Right renal pelvis (tissue), 4 donors: ENCODE measurements around the gene ITIH5. TPM values are rescaled to one million over a fixed set of nuclear protein-coding genes. Genes with fewer than 3 reads are reported as not detected.

ENCODE experiments used
- DNase-seq, 4 donors: peaks; one replicate each; pipeline ENCODE4 v3.0.0-alpha.2; 2013; ENCODE audit warnings: low read depth in 4 of 4, low spot score in 3 of 4, missing footprints in 1 of 4
- polyA plus RNA-seq, 4 donors: library from polyadenylated mRNA; unstranded; fragments of 120-200 nt; gene quantifications; one replicate each; pipeline ENCODE4 v1.2.1, GENCODE V29; 2013; ENCODE audit not compliant: insufficient read length in 4 of 4

ITIH5 gene
- polyA plus RNA-seq, 4 donors = 22.0 to 29.1 (median 26.6) TPM

GRCh38 chr10:7527468-7527867 lies 139.3 kb downstream of the ITIH5 start:
- no peak for DNase-seq

- DNase-seq = no peak
Measured at GRCh38 chr10:7526017-7526400, 140.8 kb downstream of the ITIH5 start.

- DNase-seq = peak; percentile 60 to 80 (median 66)
Measured at GRCh38 chr10:7525314-7526016, 141.3 kb downstream of the ITIH5 start.

- DNase-seq = no peak
Measured at GRCh38 chr10:7523656-7524055, 143.1 kb downstream of the ITIH5 start.

- DNase-seq = peak in 2 of 4 donors; percentile 41 to 61
Measured at GRCh38 chr10:7520507-7521485, 146.0 kb downstream of the ITIH5 start.

- no peak for DNase-seq
Measured at GRCh38 chr10:7519351-7519750, 147.4 kb downstream of the ITIH5 start.

- DNase-seq = no peak
Measured at GRCh38 chr10:7518693-7519092, 148.1 kb downstream of the ITIH5 start.

GRCh38 chr10:7515439-7515838 lies 151.3 kb downstream of the ITIH5 start:
- peak in 1 of 4 donors; percentile 25 for DNase-seq

GRCh38 chr10:7513936-7514335 lies 152.8 kb downstream of the ITIH5 start:
- DNase-seq = no peak

GRCh38 chr10:7513455-7513854 lies 153.3 kb downstream of the ITIH5 start:
- no peak for DNase-seq

- DNase-seq = no peak
Measured at GRCh38 chr10:7512487-7512886, 154.3 kb downstream of the ITIH5 start.

GRCh38 chr10:7511612-7512011 lies 155.2 kb downstream of the ITIH5 start:
- no peak for DNase-seq

Other genes with a start within 250 kb of the ITIH5 start
- 1 to 10 TPM in 1 of 4 donors, under 1 TPM in 3; 0.18 to 1.3 (median 0.24) TPM for gene ITIH2, start 36.4 kb upstream of the ITIH5 start, polyA plus RNA-seq
- 10 to 100 TPM; 20.3 to 24.8 (median 24.3) TPM for gene KIN, start 121.0 kb upstream of the ITIH5 start, polyA plus RNA-seq
- 100 to 1,000 TPM; 361 to 384 (median 370) TPM for gene ATP5F1C, start 121.2 kb upstream of the ITIH5 start, polyA plus RNA-seq
- gene TAF3, start 151.5 kb upstream of the ITIH5 start, polyA plus RNA-seq = 10 to 100 TPM; 10.8 to 13.0 (median 11.3) TPM